ENCODE data around the gene DRD5.

DRD5 gene

GRCh38 chr4:9820343-9820742, 38.9 kb downstream of the DRD5 start:
- DNase-seq, result no peak

GRCh38 chr4:9825049-9825448, 43.6 kb downstream of the DRD5 start:
- no peak for DNase-seq

- DNase-seq, result no peak
Observed at GRCh38 chr4:9826551-9826950, 45.1 kb downstream of the DRD5 start.

GRCh38 chr4:9832640-9833039, 51.2 kb downstream of the DRD5 start:
- no peak for DNase-seq

GRCh38 chr4:9833421-9833820, 52.0 kb downstream of the DRD5 start:
- no peak for DNase-seq
